ENCODE measurements around the gene TRIM65.

TRIM65 gene

DNA sequence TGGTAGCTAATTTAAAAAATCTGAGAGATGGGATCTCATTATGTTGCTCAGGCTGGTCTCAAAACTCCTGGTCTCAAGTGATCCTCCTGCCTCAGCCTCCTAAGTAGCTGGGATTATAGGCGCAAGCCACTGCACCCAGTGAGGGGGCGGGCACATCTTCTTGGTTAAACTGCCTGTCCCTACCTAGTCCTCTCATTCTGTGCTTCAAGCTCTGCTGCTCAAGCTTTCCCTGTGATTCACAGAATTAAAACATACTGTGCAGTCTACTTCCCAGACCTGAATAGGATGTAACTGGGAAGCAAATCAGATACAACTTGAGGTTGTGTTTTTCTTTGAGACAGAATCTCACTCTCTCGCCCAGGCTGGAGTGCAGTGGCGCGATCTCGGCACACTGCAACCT, 5.7 kb upstream of the TRIM65 start:
- DNase-seq (ENCODE audit: low read depth): no peak
- H3K4me3 ChIP-seq (ENCODE audit: low read depth, low read length): no peak overlapping the region
- TF ChIP-seq, protein P1, sequence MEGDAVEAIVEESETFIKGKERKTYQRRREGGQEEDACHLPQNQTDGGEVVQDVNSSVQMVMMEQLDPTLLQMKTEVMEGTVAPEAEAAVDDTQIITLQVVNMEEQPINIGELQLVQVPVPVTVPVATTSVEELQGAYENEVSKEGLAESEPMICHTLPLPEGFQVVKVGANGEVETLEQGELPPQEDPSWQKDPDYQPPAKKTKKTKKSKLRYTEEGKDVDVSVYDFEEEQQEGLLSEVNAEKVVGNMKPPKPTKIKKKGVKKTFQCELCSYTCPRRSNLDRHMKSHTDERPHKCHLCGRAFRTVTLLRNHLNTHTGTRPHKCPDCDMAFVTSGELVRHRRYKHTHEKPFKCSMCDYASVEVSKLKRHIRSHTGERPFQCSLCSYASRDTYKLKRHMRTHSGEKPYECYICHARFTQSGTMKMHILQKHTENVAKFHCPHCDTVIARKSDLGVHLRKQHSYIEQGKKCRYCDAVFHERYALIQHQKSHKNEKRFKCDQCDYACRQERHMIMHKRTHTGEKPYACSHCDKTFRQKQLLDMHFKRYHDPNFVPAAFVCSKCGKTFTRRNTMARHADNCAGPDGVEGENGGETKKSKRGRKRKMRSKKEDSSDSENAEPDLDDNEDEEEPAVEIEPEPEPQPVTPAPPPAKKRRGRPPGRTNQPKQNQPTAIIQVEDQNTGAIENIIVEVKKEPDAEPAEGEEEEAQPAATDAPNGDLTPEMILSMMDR (IDR thresholded peaks at IDR 0.05; ENCODE audit: low read depth, low read length): no peak
- TF ChIP-seq, protein P2, sequence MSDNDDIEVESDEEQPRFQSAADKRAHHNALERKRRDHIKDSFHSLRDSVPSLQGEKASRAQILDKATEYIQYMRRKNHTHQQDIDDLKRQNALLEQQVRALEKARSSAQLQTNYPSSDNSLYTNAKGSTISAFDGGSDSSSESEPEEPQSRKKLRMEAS (IDR thresholded peaks at IDR 0.05; ENCODE audit: low read depth, low read length): no peak
- TF ChIP-seq POLR2A (IDR thresholded peaks at IDR 0.05; ENCODE audit: extremely low read depth, insufficient read length) (no peak), MYC (IDR thresholded peaks at IDR 0.05; ENCODE audit: low read depth, low read length) (no peak)

DNA sequence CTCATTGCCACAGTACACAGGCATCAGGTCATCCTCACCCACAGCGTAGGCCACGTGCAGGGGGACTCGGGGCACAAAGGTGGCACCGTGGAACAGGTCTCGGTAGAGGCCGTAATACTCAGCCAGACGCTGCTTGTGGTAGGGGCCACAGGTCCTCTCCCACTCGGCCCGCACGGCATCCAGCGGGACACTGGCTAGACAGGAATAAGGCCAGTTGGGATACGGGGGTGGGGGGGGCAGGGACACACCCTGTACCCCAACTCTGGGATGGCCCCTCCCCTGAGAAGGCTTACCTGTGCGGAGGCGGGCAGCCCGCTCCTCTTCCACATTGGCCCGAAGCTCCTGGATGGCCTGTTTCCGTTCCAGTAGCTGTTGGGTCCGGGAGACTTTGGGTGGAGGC, 5.0 kb upstream of the TRIM65 start:
- no peak overlapping the region for H3K4me3 ChIP-seq (ENCODE audit: low read depth, low read length)
- DNase-seq (ENCODE audit: low read depth): no peak
- TF ChIP-seq POLR2A (IDR thresholded peaks at IDR 0.05; ENCODE audit: extremely low read depth, insufficient read length) (no peak), MYC (IDR thresholded peaks at IDR 0.05; ENCODE audit: low read depth, low read length) (no peak)
- TF ChIP-seq, protein P1 (IDR thresholded peaks at IDR 0.05; ENCODE audit: low read depth, low read length): no peak
- TF ChIP-seq, protein P2 (IDR thresholded peaks at IDR 0.05; ENCODE audit: low read depth, low read length): no peak

DNA sequence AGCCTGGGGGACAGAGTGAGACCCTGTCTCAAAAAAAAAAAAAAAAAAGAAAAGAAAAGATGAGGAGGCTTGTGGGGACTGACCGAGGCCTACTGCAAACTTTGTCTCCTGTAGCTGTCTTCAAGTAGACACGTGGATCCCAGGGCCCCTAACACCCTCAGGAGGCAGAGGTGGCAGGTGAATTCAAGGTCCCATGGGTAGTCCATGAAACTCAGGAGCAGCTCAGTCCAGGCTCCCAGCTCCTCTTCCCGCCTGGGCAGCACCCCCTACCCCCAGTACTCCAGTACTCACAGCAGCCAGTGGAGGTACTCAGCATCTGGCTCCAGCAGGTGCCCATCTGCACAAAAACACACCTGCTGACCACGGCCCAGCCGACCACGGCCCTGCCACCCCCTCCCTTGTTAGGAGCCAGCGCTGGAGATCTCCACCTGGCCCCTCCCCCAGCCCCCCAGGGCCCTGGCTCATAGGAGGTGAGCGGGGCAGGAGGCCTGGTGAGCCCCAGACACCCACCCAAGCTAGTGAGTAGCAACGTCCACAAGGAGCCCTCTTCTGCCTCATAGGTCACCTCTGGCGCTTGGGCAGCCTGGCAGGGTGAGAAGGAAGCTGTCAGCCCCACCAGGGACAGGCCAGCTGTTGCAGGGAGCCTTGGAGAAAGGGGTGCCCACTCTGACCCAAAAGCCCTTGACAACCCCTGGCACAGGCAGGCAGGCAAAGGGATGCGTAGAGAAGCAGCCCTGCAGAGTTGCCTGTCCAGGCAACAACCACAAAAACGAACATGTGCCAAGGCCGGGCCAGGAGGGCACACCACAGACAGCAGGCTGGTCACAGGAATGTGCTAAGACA, 4.2 kb upstream of the TRIM65 start:
- TF ChIP-seq, protein P2 (IDR thresholded peaks at IDR 0.05; ENCODE audit: low read depth, low read length): no peak
- TF ChIP-seq, protein P1 (IDR thresholded peaks at IDR 0.05; ENCODE audit: low read depth, low read length): no peak
- no peak for TF ChIP-seq MYC (IDR thresholded peaks at IDR 0.05; ENCODE audit: low read depth, low read length)
- no peak for TF ChIP-seq POLR2A (IDR thresholded peaks at IDR 0.05; ENCODE audit: extremely low read depth, insufficient read length)
- no peak for DNase-seq (ENCODE audit: low read depth)
- no peak overlapping the region for H3K4me3 ChIP-seq (ENCODE audit: low read depth, low read length)

DNA sequence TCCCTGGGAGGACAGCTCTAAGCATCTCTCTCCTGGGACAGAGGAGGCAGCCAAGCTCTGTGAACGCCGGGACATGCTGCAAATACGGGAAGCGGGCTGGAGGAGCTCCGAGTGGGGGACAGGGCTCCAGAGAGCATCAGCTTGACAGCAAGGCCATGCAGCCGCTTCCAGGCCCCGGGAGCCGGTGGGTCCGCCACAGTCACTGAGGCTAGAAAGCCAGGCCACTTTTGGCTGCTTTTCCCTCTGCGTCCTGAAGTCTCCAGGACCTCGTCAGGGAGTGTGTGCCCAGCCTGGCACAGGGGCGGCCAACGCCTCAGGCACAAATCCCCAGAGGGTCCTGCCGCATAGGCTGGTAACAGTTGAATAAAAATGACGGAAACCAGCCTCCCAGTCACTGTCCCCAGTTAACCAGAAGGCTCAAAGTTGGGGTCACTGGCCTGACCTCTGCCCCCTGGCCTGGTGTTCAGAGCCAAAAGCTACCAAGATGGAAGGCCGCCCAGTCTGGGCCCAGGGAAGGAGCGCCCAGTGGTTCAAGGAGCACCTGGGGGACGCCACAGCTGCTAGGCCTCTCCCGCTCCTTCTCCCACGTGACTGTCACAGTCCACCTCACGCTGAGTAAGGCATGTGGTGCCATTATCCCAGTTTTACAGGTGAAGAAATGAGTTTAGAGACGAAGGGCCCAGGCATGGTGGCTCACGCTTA, 3.2 kb upstream of the TRIM65 start:
- DNase-seq (ENCODE audit: low read depth): no peak
- TF ChIP-seq, protein P1 (IDR thresholded peaks at IDR 0.05; ENCODE audit: low read depth, low read length): no peak
- TF ChIP-seq MYC (IDR thresholded peaks at IDR 0.05; ENCODE audit: low read depth, low read length) (no peak), POLR2A (IDR thresholded peaks at IDR 0.05; ENCODE audit: extremely low read depth, insufficient read length) (no peak)
- TF ChIP-seq, protein P2 (IDR thresholded peaks at IDR 0.05; ENCODE audit: low read depth, low read length): no peak
- H3K4me3 ChIP-seq (ENCODE audit: low read depth, low read length): no peak overlapping the region

DNA sequence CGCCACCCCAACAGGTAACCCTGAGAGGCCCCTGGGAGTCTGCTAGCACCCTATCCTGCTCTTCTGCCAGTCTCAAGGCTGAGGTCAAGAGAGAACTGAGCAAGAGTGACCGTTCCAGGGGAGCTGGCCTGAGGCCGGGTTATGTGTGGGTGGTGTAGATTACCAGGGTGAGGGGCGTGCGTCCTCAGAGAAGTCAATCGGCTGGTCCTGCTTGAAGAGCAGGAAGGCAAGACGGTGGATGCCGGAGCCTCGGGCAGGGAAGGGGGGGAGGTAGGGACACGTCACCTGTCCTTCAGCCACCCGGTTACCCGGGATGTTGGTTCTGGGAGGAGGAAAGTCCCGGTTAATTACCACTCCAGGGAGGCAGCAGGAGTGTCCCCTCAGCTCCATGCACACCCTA, 2.6 kb upstream of the TRIM65 start:
- TF ChIP-seq, protein P2 (IDR thresholded peaks at IDR 0.05; ENCODE audit: low read depth, low read length): no peak
- TF ChIP-seq MYC (IDR thresholded peaks at IDR 0.05; ENCODE audit: low read depth, low read length) (no peak), POLR2A (IDR thresholded peaks at IDR 0.05; ENCODE audit: extremely low read depth, insufficient read length) (no peak)
- TF ChIP-seq, protein P1 (IDR thresholded peaks at IDR 0.05; ENCODE audit: low read depth, low read length): no peak
- DNase-seq (ENCODE audit: low read depth): no peak
- no peak overlapping the region for H3K4me3 ChIP-seq (ENCODE audit: low read depth, low read length)
